GM12875 (cell line): ENCODE results near the gene INSIG1.

Experiments used
- H3K4me3 ChIP-seq: one replicate; pipeline ENCODE4 v1.5.1; 2011; ENCODE audit warnings: low read depth, low read length, control low read depth
- TF ChIP-seq, protein P1 (sequence below): IDR thresholded peaks from 2 replicates; pipeline ENCODE4 v1.5.1; 2011; ENCODE audit warnings: low read depth, mild to moderate bottlenecking, control low read depth, inconsistent platforms, low read length, moderate library complexity, borderline replicate concordance; ENCODE audit not compliant: insufficient read depth

INSIG1 gene

DNA sequence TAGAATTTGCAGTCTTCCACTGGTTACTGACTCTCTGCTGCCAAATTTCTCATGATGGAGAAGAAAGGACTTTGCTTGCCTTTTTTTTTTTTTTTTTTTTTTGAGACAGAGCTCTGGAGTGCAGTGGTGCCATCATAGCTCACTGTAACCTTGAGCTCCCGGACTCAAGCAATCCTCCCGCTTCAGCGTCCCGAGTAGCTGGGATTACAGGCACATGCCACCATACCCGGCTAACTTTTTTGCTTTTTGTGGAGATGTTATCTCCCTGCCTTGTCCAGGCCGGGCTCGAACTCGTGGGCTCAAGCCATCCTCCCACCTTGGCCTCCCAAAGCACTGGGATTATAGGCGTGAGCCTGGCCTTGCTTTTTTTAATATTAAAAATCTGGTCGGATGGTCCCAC, 6.2 kb downstream of the INSIG1 start:
- H3K4me3 ChIP-seq = no peak overlapping the region
- TF ChIP-seq, protein P1, sequence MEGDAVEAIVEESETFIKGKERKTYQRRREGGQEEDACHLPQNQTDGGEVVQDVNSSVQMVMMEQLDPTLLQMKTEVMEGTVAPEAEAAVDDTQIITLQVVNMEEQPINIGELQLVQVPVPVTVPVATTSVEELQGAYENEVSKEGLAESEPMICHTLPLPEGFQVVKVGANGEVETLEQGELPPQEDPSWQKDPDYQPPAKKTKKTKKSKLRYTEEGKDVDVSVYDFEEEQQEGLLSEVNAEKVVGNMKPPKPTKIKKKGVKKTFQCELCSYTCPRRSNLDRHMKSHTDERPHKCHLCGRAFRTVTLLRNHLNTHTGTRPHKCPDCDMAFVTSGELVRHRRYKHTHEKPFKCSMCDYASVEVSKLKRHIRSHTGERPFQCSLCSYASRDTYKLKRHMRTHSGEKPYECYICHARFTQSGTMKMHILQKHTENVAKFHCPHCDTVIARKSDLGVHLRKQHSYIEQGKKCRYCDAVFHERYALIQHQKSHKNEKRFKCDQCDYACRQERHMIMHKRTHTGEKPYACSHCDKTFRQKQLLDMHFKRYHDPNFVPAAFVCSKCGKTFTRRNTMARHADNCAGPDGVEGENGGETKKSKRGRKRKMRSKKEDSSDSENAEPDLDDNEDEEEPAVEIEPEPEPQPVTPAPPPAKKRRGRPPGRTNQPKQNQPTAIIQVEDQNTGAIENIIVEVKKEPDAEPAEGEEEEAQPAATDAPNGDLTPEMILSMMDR = no peak

DNA sequence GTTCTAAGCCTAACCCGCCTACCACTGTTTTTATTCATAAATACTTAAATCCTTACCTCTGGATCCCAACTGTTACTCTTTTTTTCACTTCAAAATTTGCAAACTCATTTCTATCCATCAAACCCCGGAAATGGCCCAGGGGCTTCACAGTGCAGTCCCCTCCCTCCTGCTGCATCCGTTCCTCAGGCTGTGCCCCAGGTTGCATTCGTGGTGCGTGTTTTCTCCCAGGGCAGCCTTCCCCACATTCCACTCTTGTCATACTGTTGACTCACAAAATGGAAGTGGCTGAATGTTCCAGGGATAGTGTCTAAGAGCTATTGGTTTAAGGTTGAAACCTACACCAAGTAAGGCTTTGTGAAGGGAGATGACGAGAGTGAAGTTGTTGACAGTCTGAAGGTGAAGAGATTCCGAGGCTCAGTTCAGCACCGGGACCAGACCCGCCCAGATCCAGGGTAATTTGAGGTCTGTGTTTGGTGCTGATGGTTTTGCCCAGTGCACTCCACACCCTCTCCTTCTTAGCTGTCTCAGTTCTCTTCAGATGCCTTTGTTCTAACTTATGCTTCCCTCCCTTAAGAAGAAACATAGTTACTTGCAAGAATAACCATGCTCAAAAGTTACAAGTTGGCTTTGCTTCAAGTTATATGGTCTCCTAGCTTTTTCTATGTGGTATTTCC, 7.7 kb downstream of the INSIG1 start:
- TF ChIP-seq, protein P1 = no peak
- H3K4me3 ChIP-seq = no peak overlapping the region

DNA sequence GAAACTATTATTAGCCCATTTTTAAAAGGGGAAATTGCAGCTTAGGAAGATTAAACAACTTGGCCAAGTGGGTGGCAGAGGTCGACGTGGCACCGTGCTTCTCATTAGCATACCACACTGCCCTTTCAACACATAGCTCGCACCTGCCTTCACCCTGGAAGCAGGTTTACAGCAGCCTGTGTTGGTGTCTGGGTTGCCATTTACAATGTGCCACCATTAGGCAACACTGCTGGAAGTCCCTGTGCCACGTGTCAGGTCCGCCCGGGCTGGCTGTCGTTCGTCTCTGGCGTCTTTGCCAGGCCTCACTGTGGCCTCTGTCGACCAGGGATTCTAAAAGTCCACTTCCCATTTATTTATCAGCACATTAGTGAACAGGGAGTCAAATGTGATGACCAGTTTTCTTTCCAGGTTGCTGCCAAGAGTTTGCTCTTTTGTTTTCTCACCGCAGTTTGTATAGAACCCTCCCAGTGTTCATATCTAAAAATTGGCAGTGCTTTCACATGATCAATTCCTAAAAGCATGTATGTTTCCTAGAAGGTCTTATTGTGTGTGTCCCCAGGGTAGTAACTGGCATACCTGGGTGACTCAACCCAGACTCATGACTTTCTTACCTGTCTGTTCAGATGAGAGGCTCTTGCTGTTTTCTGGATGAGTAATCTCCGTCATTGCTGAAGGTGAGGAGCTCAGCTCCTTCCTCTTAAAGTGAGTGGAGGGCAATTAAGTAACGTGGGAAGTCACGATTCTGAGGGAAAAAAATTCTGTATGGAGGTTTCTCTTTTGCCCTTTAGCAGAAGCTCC, 9.2 kb downstream of the INSIG1 start:
- TF ChIP-seq, protein P1 = no peak
- H3K4me3 ChIP-seq = no peak overlapping the region

DNA sequence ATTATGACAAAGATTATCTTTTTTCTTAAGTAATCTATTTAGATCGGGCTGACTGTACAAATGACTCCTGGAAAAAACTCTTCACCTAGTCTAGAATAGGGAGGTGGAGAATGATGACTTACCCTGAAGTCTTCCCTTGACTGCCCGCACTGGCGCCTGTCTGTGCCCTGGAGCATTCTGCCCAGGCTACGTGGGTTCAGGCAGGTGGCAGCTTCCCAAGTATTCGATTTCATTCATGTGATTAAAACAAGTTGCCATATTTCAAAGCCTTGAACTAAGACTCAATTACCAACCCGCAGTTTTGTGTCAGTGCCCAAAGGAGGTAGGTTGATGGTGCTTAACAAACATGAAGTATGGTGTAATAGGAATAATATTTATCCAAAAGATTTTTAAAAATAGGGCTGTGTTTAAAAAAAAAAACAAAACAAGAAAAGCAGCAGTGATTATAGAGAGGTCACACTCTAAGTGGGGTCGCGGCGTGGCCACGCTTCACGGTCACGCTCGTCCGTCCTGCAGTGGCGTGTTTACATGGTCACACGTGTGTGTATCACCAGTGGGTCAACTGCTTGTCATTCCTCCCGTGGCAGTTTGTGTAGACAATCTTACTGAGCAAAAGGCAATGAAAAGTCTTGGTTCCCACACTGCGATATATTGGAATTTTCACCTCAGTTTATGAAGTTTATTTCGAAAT, 10.8 kb downstream of the INSIG1 start:
- H3K4me3 ChIP-seq = no peak overlapping the region
- TF ChIP-seq, protein P1 = no peak

DNA sequence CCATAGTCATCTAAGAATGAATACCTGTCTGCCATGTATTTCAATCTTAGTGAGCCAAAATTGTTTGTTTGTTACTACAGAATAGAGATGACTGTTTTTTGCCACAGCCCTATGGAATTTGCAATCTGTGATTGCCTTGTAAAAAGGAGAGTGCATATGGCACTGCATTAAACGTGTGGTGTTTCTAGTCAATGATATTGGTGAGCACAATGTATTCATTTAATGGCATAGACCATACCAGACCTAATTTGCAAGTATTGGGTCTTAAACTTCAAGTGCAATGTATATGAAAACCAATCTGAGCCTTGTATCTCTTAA, 11.3 kb downstream of the INSIG1 start:
- H3K4me3 ChIP-seq = no peak overlapping the region
- TF ChIP-seq, protein P1 = no peak

DNA sequence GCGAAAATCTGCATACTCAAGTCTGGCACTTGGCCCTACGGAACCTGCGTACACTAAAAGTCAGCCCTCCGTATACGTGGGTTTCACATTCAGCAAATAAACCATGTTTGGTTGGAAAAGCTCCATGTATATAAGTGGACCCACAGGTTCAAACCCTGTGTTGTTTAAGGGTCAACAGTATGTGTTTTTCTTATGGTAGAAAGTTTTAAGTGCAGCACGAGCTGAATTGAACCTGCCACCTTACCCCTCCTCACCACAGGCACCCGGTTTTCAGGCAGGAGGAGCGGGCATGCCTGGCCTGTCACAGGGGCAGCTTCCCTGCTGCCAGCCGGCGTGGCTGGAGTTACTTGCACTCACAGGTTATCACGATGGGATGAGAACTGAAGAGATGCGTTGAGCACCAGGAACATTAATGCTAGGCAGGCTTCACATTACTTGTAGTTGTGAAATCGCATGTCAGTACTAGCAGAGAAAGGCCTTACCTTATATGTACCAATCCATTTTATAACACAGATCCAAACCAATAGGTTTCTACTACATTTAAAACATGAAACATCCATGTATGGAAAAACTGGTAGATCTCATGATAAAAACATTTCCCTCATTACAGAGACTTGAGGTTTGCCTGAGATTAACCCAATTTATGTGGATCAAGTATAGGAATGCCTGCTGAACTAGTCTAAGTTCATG, 12.9 kb downstream of the INSIG1 start:
- TF ChIP-seq, protein P1 = no peak
- no peak overlapping the region for H3K4me3 ChIP-seq
